Psoas muscle (tissue), 8 donors: ENCODE measurements around the gene SF3A2. TPM values are rescaled to one million over a fixed set of nuclear protein-coding genes. Genes with fewer than 3 reads are reported as not detected.
A peak's percentile ranks its signal among the peaks of the same experiment; 100 is the strongest.

Experiments used
- ATAC-seq, 4 donors: fragments of 200-7000 bp; cut with Tn5 transposase; one replicate each; pipeline ENCODE4 v1.9.1; 2020; ENCODE audit warnings: moderate library complexity in 3 of 4, mild to moderate bottlenecking in 2 of 4
- DNase-seq, 2 donors: peaks; one replicate each; pipeline ENCODE4 v3.0.0-alpha.2; 2020
- H3K27ac ChIP-seq: fragments of 200-600 bp; one replicate; pipeline ENCODE4 v1.8.0; 2022
- H3K27me3 ChIP-seq, 3 donors: fragments of 200-600 bp in 1 of 3; one replicate each; pipeline versions ENCODE4 v1.6.1 to v1.8.0; 2013 to 2022; ENCODE audit warnings: low read length in 2 of 3, mild to moderate bottlenecking in 2 of 3, moderate library complexity in 1 of 3; ENCODE audit not compliant: insufficient read depth in 3 of 3
- H3K36me3 ChIP-seq, 2 donors: fragments of 200-600 bp in 1 of 2; one replicate each; pipeline versions ENCODE4 v1.6.1 to v1.8.0; 2013 to 2022; ENCODE audit warnings: low read depth in 1 of 2, mild to moderate bottlenecking in 1 of 2, moderate library complexity in 1 of 2; ENCODE audit not compliant: insufficient read depth in 1 of 2
- H3K4me1 ChIP-seq: fragments of 200-600 bp; one replicate; pipeline ENCODE4 v1.8.0; 2022
- H3K4me3 ChIP-seq: fragments of 200-600 bp; one replicate; pipeline ENCODE4 v1.8.0; 2022; ENCODE audit warnings: mild to moderate bottlenecking
- H3K9me3 ChIP-seq: fragments of 200-600 bp; one replicate; pipeline ENCODE4 v1.8.0; 2022
- WGBS, 3 donors: extraction: QIAGEN DNeasy Blood & Tissue Kit; methylation state at CpG; one replicate each; pipeline versions ENCODE4 v1.1.6 to v1.1.7; 2013; 5-methylcytosine and 5-hydroxymethylcytosine counted together
- intact Hi-C, 2 donors: fragments of 100-400 bp; cut with DNase I; formaldehyde crosslinking; loops; one replicate each; pipeline versions ENCODE4 v1.11.0 to v1.14.2; 2022
- polyA plus RNA-seq, 3 donors: library from polyadenylated mRNA; stranded (reverse); fragments of 200-250 nt; gene quantifications; one replicate each; pipeline ENCODE4 v1.2.3, GENCODE V29; 2013
- total RNA-seq, 4 donors: library from RNA; stranded (reverse); fragmentation: NEBNext Ultra II Directional in 2 of 4; extraction: Animal tissue kit (Norgen Biotek cat#: 25700) in 2 of 4; gene quantifications; one replicate each; pipeline versions ENCODE4 v1.2.1 to v1.2.4, GENCODE V29; 2021 to 2023
- TF ChIP-seq, protein P1 (sequence below): fragments of 200-600 bp; IDR thresholded peaks from one replicate; pipeline ENCODE4 v1.8.0; 2022; ENCODE audit warnings: antibody characterized with exemption
- donor health status: healthy with polysubstance abuse.
- donor health status: DM: no; HTN: no; CAD: no; lungs with moderate emphysema.
- donor health status: Bipolar disorder and iron deficiency.
- donor health status: healthy.
- donor health status: DM: yes; HTN: yes; CAD: no.
- donor health status: DM: no; HTN: no; CAD: no.
- donor health status: DM: no; HTN: no; CAD: no.
- donor health status: DM: yes; HTN: yes; CAD: no.

The SF3A2 gene
- total and polyA plus RNA-seq, 7 donors, result 25.9 to 46.8 (median 33.6) TPM

GRCh38 chr19:2246014-2246620, 9.5 kb downstream of the SF3A2 start:
- peaks cover 0 to under 1% (median 0%) of the 10 kb centered on the region in 3 donors for H3K27me3 ChIP-seq
- peaks cover 11 to 47% of the 10 kb centered on the region in 2 donors for H3K36me3 ChIP-seq
- H3K4me1 ChIP-seq, result peaks cover 47% of the 10 kb centered on the region

DNA sequence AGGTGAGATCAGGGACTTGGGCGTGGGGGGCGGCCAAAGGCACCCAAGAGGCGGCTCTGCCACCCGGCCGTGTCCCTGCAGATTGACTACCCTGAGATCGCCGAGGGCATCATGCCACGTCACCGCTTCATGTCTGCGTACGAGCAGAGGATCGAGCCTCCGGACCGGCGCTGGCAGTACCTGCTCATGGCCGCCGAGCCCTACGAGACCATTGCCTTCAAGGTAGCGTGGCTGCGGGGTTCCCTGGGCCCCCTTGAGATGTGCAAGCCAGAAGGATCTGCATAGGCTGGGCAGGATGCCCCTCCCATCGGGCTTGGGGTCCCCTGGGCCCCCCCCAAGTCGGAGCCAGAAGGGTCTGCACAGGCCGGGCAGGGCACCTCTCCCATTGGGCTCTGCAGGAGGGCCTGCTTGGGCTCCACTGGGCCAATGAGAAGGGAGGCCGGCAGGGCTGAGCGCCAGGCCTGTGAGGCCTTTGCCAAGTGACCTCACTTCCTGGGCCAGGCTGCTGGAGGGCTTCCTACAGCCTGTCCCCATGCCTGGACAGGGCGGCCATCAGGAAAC, 10.3 kb downstream of the SF3A2 start:
- H3K27me3 ChIP-seq, result peaks cover 0 to 8% (median 0%) of the 10 kb centered on the region in 3 donors
- TF ChIP-seq, protein P1, sequence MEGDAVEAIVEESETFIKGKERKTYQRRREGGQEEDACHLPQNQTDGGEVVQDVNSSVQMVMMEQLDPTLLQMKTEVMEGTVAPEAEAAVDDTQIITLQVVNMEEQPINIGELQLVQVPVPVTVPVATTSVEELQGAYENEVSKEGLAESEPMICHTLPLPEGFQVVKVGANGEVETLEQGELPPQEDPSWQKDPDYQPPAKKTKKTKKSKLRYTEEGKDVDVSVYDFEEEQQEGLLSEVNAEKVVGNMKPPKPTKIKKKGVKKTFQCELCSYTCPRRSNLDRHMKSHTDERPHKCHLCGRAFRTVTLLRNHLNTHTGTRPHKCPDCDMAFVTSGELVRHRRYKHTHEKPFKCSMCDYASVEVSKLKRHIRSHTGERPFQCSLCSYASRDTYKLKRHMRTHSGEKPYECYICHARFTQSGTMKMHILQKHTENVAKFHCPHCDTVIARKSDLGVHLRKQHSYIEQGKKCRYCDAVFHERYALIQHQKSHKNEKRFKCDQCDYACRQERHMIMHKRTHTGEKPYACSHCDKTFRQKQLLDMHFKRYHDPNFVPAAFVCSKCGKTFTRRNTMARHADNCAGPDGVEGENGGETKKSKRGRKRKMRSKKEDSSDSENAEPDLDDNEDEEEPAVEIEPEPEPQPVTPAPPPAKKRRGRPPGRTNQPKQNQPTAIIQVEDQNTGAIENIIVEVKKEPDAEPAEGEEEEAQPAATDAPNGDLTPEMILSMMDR, result no peak
- peak; percentile 73 to 91 for DNase-seq
- 65 to 71% (median 66%) methylated on average over 26 of the region's 26 CpGs for WGBS, 3 donors
- peaks cover 11 to 51% of the 10 kb centered on the region in 2 donors for H3K36me3 ChIP-seq
- H3K9me3 ChIP-seq, result no peaks in the 10 kb centered on the region
- intact Hi-C loops, result no loop called here
- H3K4me3 ChIP-seq, result no peak overlapping the region
- peak; percentile 61 to 78 (median 73) for ATAC-seq
- H3K4me1 ChIP-seq, result peaks cover 39% of the 10 kb centered on the region
- H3K27ac ChIP-seq, result peak overlapping the region; percentile 85

More at GRCh38 chr19:2246014-2246620, 9.5 kb downstream of the SF3A2 start:
- no peak overlapping the region for H3K4me3 ChIP-seq
- 89 to 96% (median 90%) methylated on average over 20 to 25 of the region's 25 CpGs for WGBS, 3 donors
- ATAC-seq (no peak), DNase-seq (no peak)
- H3K9me3 ChIP-seq, result no peaks in the 10 kb centered on the region
- H3K27ac ChIP-seq, result no peak overlapping the region
- TF ChIP-seq, protein P1, result no peak
- intact Hi-C loops, result no loop called here

DNA sequence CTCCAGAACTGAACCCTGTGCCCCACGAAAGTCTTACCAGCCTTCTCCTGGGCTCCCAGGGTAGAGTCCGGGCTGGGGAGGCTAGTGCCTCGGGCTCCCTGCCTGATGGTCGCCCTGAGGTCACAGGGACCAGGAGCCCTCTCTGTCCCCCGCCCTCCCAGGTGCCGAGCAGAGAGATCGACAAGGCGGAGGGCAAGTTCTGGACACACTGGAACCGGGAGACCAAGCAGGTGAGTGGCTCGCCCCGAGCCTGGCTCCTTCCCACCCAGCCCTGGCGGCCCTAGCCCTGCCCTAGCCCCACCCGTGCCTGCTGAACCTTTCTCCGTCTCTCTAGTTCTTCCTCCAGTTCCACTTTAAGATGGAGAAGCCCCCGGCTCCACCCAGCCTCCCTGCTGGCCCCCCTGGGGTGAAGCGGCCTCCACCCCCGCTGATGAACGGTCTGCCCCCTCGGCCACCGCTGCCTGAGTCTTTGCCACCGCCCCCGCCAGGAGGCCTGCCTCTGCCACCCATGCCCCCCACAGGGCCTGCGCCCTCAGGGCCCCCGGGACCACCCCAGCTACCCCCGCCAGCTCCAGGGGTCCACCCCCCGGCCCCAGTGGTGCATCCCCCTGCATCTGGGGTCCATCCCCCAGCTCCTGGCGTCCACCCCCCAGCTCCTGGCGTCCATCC, 10.9 kb downstream of the SF3A2 start:
- Histone ChIP-seq H3K4me3 (no peak overlapping the region), H3K27ac (peak overlapping the region; percentile 85), H3K4me1 (peaks cover 32% of the 10 kb centered on the region), H3K27me3 (peaks cover 0 to 13% (median 0%) of the 10 kb centered on the region in 3 donors), H3K36me3 (peaks cover 11 to 58% of the 10 kb centered on the region in 2 donors), H3K9me3 (no peaks in the 10 kb centered on the region)
- intact Hi-C loops, result no loop called here
- 71 to 78% (median 73%) methylated on average over 15 to 28 of the region's 28 CpGs for WGBS, 3 donors
- DNase-seq, result no peak
- peak in 2 of 4 donors; percentile 1 to 15 for ATAC-seq
- TF ChIP-seq, protein P1, result no peak

DNA sequence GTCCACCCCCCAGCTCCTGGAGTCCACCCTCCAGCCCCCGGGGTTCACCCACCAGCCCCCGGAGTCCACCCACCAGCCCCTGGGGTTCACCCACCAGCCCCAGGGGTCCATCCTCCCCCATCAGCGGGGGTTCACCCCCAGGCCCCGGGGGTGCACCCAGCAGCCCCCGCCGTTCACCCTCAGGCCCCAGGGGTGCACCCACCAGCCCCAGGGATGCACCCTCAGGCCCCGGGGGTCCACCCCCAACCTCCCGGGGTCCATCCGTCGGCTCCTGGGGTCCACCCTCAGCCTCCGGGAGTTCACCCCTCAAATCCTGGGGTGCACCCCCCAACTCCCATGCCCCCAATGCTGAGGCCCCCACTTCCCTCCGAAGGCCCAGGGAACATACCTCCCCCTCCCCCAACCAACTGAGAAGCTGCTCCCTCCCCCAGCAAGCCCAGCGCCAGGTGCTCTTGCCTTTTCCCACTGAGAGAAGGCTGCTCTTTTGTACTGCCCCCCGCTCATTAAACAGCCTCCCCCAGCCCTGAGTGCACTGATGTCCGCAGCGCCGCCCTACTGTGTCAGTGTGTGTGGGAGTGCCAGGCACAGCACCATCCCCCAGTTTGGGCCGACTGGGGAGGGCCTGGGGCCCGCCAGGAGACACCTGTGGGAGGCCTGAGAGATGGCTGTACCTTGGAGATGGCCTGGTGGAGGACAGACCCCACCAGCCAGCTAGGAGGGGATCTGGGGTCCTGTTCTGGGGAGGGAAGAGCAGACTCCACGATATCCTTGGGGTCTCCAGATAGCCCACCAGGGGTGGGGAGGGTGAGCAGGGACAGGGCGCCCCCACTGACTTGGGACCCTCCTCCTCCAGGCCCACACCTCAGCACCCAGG, 11.7 kb downstream of the SF3A2 start:
- H3K9me3 ChIP-seq, result no peaks in the 10 kb centered on the region
- ATAC-seq (no peak), DNase-seq (no peak)
- intact Hi-C loops, result no loop called here
- peaks cover 32% of the 10 kb centered on the region for H3K4me1 ChIP-seq
- 73 to 82% (median 78%) methylated on average over 18 to 21 of the region's 21 CpGs for WGBS, 3 donors
- H3K27me3 ChIP-seq, result peaks cover 0 to 13% (median 0%) of the 10 kb centered on the region in 3 donors
- H3K27ac ChIP-seq, result no peak overlapping the region
- TF ChIP-seq, protein P1, result no peak
- no peak overlapping the region for H3K4me3 ChIP-seq
- peaks cover 11 to 63% of the 10 kb centered on the region in 2 donors for H3K36me3 ChIP-seq
